SH-SY5Y (cell line): ENCODE results near the gene POLD4.

Experiments used
- GATA2 ChIP-seq: IDR thresholded peaks from 2 replicates; pipeline ENCODE4 v1.6.1; 2011; ENCODE audit warnings: mild to moderate bottlenecking, low read depth, low read length
- GATA3 ChIP-seq: IDR thresholded peaks from 2 replicates; pipeline ENCODE4 v1.6.1; 2011; ENCODE audit warnings: low read depth, mild to moderate bottlenecking, low read length, moderate library complexity

DNA sequence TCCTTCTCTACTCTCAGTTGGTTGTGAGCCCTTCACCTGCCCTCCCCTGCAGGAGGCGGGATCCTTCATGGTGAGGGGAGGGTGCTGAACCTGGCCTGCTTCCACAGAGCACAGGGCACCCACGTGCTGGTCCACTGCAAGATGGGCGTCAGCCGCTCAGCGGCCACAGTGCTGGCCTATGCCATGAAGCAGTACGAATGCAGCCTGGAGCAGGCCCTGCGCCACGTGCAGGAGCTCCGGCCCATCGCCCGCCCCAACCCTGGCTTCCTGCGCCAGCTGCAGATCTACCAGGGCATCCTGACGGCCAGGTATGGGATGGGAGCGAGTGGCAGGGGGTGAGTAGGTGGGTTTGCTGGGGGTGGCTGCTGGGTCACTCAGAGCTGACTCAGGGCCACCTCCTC is 43.7 kb downstream of the POLD4 start:
- no peak for TF ChIP-seq GATA2
- no peak for TF ChIP-seq GATA3
